Measurements from ENCODE around the gene SOAT2. TPM values are rescaled to one million over a fixed set of nuclear protein-coding genes. Genes with fewer than 3 reads are reported as not detected.

The SOAT2 gene
- total RNA-seq, 1 experiment from 2014 or later = not detected

DNA sequence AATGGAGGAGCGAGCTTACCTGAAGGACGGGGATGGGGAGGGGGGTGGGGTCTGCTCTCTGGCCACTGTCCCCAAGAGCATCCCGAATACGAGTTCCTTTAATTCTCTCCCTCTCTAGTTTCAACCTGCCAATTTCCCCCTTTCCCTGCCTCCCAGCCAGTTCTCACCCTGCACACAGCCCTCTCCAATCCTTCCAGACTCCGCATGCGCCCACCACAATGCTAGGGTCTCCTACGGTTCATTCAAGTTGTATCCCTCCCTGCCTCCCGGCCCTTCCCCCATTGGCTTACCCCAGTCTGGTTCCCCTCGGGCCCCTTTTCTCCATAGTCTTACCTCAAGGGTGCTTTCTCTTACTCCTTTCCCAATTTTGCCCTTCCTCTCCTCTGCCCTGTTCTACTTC lies 6.5 kb upstream of the SOAT2 start:
- Histone ChIP-seq H3K27me3 (replicated peaks; ENCODE audit: insufficient read depth, low read depth, low read length, poor library complexity) (no peaks in the 10 kb centered on the region), H3K36me3 (ENCODE audit: insufficient read depth, low read length, poor library complexity, severe bottlenecking) (no peaks in the 10 kb centered on the region), H3K4me1 (ENCODE audit: insufficient read depth, low read length, poor library complexity, severe bottlenecking) (peaks cover 23% of the 10 kb centered on the region), H3K9me3 (ENCODE audit: low read depth, low read length, poor library complexity, severe bottlenecking) (no peaks in the 10 kb centered on the region), H3K27ac (ENCODE audit: low read depth, low read length, poor library complexity, severe bottlenecking) (no peak overlapping the region), H3K4me3 (ENCODE audit: low read depth, low read length, poor library complexity, severe bottlenecking) (peak overlapping the region; percentile 61)
- no peak for DNase-seq (ENCODE audit: low spot score)
- TF ChIP-seq CTCF (conservative IDR thresholded peaks at IDR 0.05; ENCODE audit: low read depth, low read length) (no peak), EZH2 (IDR thresholded peaks at IDR 0.05; ENCODE audit: borderline replicate concordance, low read depth, low read length, poor library complexity, severe bottlenecking) (no peak)
- intact Hi-C loops (cut with micrococcal nuclease; ENCODE audit: unreplicated experiment) = loop anchor here (5.0 kb wide), 1 partner anchor 49 kb away; no protein-coding TSS in a partner anchor
- POLR2A ChIA-PET (ENCODE audit: low non-redundant PET) = no interaction called here
- CTCF ChIA-PET = interaction anchor here (3.5 kb wide), 1 partner anchor 31 kb away, joined by 62 read pairs; no protein-coding TSS in a partner anchor
- BruUV-seq (replicated peaks) = no TSS peak

- Histone ChIP-seq H3K27ac (ENCODE audit: low read depth, low read length, poor library complexity, severe bottlenecking) (no peak overlapping the region), H3K4me3 (ENCODE audit: low read depth, low read length, poor library complexity, severe bottlenecking) (peak overlapping the region; percentile 61), H3K9me3 (ENCODE audit: low read depth, low read length, poor library complexity, severe bottlenecking) (no peaks in the 10 kb centered on the region), H3K4me1 (ENCODE audit: insufficient read depth, low read length, poor library complexity, severe bottlenecking) (peaks cover 23% of the 10 kb centered on the region), H3K27me3 (replicated peaks; ENCODE audit: insufficient read depth, low read depth, low read length, poor library complexity) (no peaks in the 10 kb centered on the region), H3K36me3 (ENCODE audit: insufficient read depth, low read length, poor library complexity, severe bottlenecking) (no peaks in the 10 kb centered on the region)
- ChIA-PET CTCF (interaction anchor here (3.5 kb wide), 1 partner anchor 32 kb away, joined by 62 read pairs; no protein-coding TSS in a partner anchor), POLR2A (ENCODE audit: low non-redundant PET) (no interaction called here)
- no peak for TF ChIP-seq EZH2 (IDR thresholded peaks at IDR 0.05; ENCODE audit: borderline replicate concordance, low read depth, low read length, poor library complexity, severe bottlenecking)
- no peak for TF ChIP-seq CTCF (conservative IDR thresholded peaks at IDR 0.05; ENCODE audit: low read depth, low read length)
- BruUV-seq (replicated peaks) = no TSS peak
- intact Hi-C loops (cut with micrococcal nuclease; ENCODE audit: unreplicated experiment) = loop anchor here (5.0 kb wide), 1 partner anchor 50 kb away; no protein-coding TSS in a partner anchor
- peak; percentile 15 for DNase-seq (ENCODE audit: low spot score)
Measured at GRCh38 chr12:53097207-53097563, 6.1 kb upstream of the SOAT2 start.

DNA sequence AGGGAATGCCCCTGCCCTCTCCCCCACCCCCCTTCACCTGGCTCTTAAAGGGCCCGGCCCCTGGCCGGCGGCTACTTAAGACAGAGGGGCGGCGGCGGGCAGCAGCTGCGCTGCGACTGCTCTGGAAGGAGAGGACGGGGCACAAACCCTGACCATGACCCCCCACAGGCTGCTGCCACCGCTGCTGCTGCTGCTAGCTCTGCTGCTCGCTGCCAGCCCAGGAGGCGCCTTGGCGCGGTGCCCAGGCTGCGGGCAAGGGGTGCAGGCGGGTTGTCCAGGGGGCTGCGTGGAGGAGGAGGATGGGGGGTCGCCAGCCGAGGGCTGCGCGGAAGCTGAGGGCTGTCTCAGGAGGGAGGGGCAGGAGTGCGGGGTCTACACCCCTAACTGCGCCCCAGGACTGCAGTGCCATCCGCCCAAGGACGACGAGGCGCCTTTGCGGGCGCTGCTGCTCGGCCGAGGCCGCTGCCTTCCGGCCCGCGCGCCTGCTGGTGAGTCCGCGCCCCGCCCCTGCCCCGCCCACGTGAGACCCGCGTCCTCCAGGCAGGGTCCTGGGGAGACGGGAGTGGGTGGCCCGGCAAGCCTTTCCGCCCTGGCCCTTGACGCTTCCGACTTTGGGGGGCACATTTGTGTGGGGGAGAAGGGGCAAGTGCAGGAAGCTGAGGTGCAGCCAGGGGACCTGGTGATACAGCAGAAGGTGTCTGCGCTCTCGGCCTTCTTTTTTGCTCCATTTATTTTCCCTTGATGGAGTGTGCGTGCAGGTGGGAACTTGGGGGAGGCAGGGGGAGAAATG lies 5.5 kb upstream of the SOAT2 start, which contains the start of gene IGFBP6:
TSS of gene IGFBP6 (plus strand) at position 104 of the 790 bp plus-strand sequence. CDS start at position 155, 51 bp downstream.
- Histone ChIP-seq H3K4me1 (ENCODE audit: insufficient read depth, low read length, poor library complexity, severe bottlenecking) (peaks cover 23% of the 10 kb centered on the region), H3K27ac (ENCODE audit: low read depth, low read length, poor library complexity, severe bottlenecking) (peak within 1 kb of the TSS; percentile 52), H3K27me3 (replicated peaks; ENCODE audit: insufficient read depth, low read depth, low read length, poor library complexity) (no peaks in the 10 kb centered on the region), H3K9me3 (ENCODE audit: low read depth, low read length, poor library complexity, severe bottlenecking) (no peaks in the 10 kb centered on the region), H3K36me3 (ENCODE audit: insufficient read depth, low read length, poor library complexity, severe bottlenecking) (no peaks in the 10 kb centered on the region), H3K4me3 (ENCODE audit: low read depth, low read length, poor library complexity, severe bottlenecking) (peak within 1 kb of the TSS; percentile 61)
- ChIA-PET CTCF (interaction anchor here (0.7 to 3.5 kb wide), 2 partner anchors 24 to 32 kb away, joined by 4 to 62 read pairs; no protein-coding TSS in a partner anchor), POLR2A (ENCODE audit: low non-redundant PET) (no interaction called here)
- TF ChIP-seq CTCF (conservative IDR thresholded peaks at IDR 0.05; ENCODE audit: low read depth, low read length) = no peak
- TF ChIP-seq EZH2 (IDR thresholded peaks at IDR 0.05; ENCODE audit: borderline replicate concordance, low read depth, low read length, poor library complexity, severe bottlenecking) = no peak
- intact Hi-C loops (cut with micrococcal nuclease; ENCODE audit: unreplicated experiment) = loop anchor here (5.0 kb wide), 1 partner anchor 50 kb away; no protein-coding TSS in a partner anchor
- no TSS peak for BruUV-seq (replicated peaks)
- peak; percentile 71 for DNase-seq (ENCODE audit: low spot score)
